H9 (cell line): Measurements from ENCODE around the gene C12orf57. TPM values are rescaled to one million over a fixed set of nuclear protein-coding genes. Genes with fewer than 3 reads are reported as not detected.

Experiments used
- DNase-seq: peaks from one replicate; pipeline ENCODE4 v3.0.0-alpha.2; 2017
- H2AFZ ChIP-seq: one replicate; pipeline ENCODE4 v1.6.1; 2013; ENCODE audit warnings: mild to moderate bottlenecking, low read length, control low read depth, moderate library complexity
- H2AK5ac ChIP-seq: 2 replicates; pipeline ENCODE4 v1.6.1; 2013; ENCODE audit warnings: low read length, control low read depth, mixed read lengths; ENCODE audit not compliant: insufficient read length
- H2BK120ac ChIP-seq: one replicate; pipeline ENCODE4 v1.6.1; 2013; ENCODE audit warnings: low read depth, mild to moderate bottlenecking, low read length, control low read depth, inconsistent platforms; ENCODE audit not compliant: poor library complexity, severe bottlenecking
- H2BK12ac ChIP-seq: 2 replicates; pipeline ENCODE4 v1.6.1; 2013; ENCODE audit warnings: low read length, control low read depth, mixed read lengths, low read depth; ENCODE audit not compliant: insufficient read length
- H2BK15ac ChIP-seq: 2 replicates; pipeline ENCODE4 v1.6.1; 2013; ENCODE audit warnings: low read depth, low read length, control low read depth
- H2BK20ac ChIP-seq: one replicate; pipeline ENCODE4 v1.6.1; 2013; ENCODE audit warnings: low read depth, mild to moderate bottlenecking, low read length, control low read depth, inconsistent platforms; ENCODE audit not compliant: poor library complexity, severe bottlenecking
- H2BK5ac ChIP-seq: 2 replicates; pipeline ENCODE4 v1.6.1; 2013; ENCODE audit warnings: low read length, control low read depth, mixed read lengths; ENCODE audit not compliant: insufficient read length
- H3K14ac ChIP-seq: 2 replicates; pipeline ENCODE4 v1.6.1; 2013; ENCODE audit warnings: low read length, control low read depth; ENCODE audit not compliant: insufficient read depth
- H3K18ac ChIP-seq: 2 replicates; pipeline ENCODE4 v1.6.1; 2013; ENCODE audit warnings: low read depth, mild to moderate bottlenecking, mixed read lengths, low read length, control low read depth; ENCODE audit not compliant: insufficient read length
- H3K23ac ChIP-seq: 2 replicates; pipeline ENCODE4 v1.6.1; 2013; ENCODE audit warnings: low read length, control low read depth, mixed read lengths, low read depth; ENCODE audit not compliant: insufficient read length
- H3K23me2 ChIP-seq: 2 replicates; pipeline ENCODE4 v1.6.1; 2013; ENCODE audit warnings: low read depth, mild to moderate bottlenecking, mixed read lengths, low read length, control low read depth; ENCODE audit not compliant: insufficient read length, poor library complexity, severe bottlenecking
- H3K27ac ChIP-seq: 2 replicates; pipeline ENCODE4 v1.5.1; 2013; ENCODE audit warnings: low read length, control low read depth, mixed read lengths, low read depth; ENCODE audit not compliant: insufficient read length
- H3K27me3 ChIP-seq: 2 replicates; pipeline ENCODE4 v1.6.1; 2013; ENCODE audit warnings: low read length, control low read depth, inconsistent platforms; ENCODE audit not compliant: insufficient read depth
- H3K4ac ChIP-seq: 2 replicates; pipeline ENCODE4 v1.6.1; 2013; ENCODE audit warnings: low read depth, mild to moderate bottlenecking, control low read depth, inconsistent platforms, low read length, moderate library complexity
- H3K4me1 ChIP-seq: 2 replicates; pipeline ENCODE4 v1.6.1; 2013; ENCODE audit warnings: low read length, control low read depth, inconsistent platforms; ENCODE audit not compliant: insufficient read depth
- H3K4me2 ChIP-seq: 2 replicates; pipeline ENCODE4 v1.6.1; 2013; ENCODE audit warnings: low read length, control low read depth, mixed read lengths; ENCODE audit not compliant: insufficient read length, insufficient read depth
- H3K56ac ChIP-seq: 2 replicates; pipeline ENCODE4 v1.6.1; 2013; ENCODE audit warnings: low read depth, mild to moderate bottlenecking, mixed read lengths, low read length, control low read depth; ENCODE audit not compliant: insufficient read length
- H3K79me1 ChIP-seq: 2 replicates; pipeline ENCODE4 v1.6.1; 2013; ENCODE audit warnings: low read depth, mild to moderate bottlenecking, moderate library complexity, low read length, control low read depth, inconsistent platforms; ENCODE audit not compliant: insufficient read depth, poor library complexity, severe bottlenecking
- H3K79me2 ChIP-seq: 2 replicates; pipeline ENCODE4 v1.6.1; 2013; ENCODE audit warnings: low read length, control low read depth, inconsistent platforms; ENCODE audit not compliant: insufficient read depth
- H3K9ac ChIP-seq: 2 replicates; pipeline ENCODE4 v1.6.1; 2013; ENCODE audit warnings: low read length, control low read depth, mixed read lengths; ENCODE audit not compliant: insufficient read length; ENCODE audit errors: extremely low read depth
- H3K9me3 ChIP-seq: one replicate; pipeline ENCODE4 v1.6.1; 2013; ENCODE audit warnings: low read depth, low read length, inconsistent platforms; ENCODE audit not compliant: control insufficient read depth
- H3T11ph ChIP-seq: one replicate; pipeline ENCODE4 v1.6.1; 2013; ENCODE audit warnings: mild to moderate bottlenecking, low read length, control low read depth, inconsistent platforms
- H4K20me1 ChIP-seq: one replicate; pipeline ENCODE4 v1.6.1; 2013; ENCODE audit not compliant: control insufficient read depth, insufficient read length, insufficient read depth
- H4K5ac ChIP-seq: 2 replicates; pipeline ENCODE4 v1.6.1; 2013; ENCODE audit warnings: low read depth, mild to moderate bottlenecking, mixed read lengths, low read length, control low read depth; ENCODE audit not compliant: insufficient read length
- H4K8ac ChIP-seq: replicated peaks from 2 replicates; pipeline ENCODE4 v1.6.1; 2013; ENCODE audit warnings: low read length, control low read depth, mixed read lengths, low read depth; ENCODE audit not compliant: insufficient read length
- H4K91ac ChIP-seq: 2 replicates; pipeline ENCODE4 v1.6.1; 2013; ENCODE audit warnings: low read depth, mild to moderate bottlenecking, moderate library complexity, mixed read lengths, low read length, control low read depth; ENCODE audit not compliant: insufficient read length
- H3K27ac Mint-ChIP-seq, 3 experiments: 2 replicates in 2 of 3; 3 replicates in 1 of 3; pipeline ENCODE4 v1.8.0; 2020 to 2021; ENCODE audit warnings: mixed read lengths in 3 of 3, mild to moderate bottlenecking in 1 of 3, moderate library complexity in 1 of 3
- H3K27me3 Mint-ChIP-seq: 2 replicates; pipeline ENCODE4 v1.8.0; 2021; ENCODE audit warnings: low read depth, mild to moderate bottlenecking, moderate library complexity, mixed read lengths
- H3K36me3 Mint-ChIP-seq, 3 experiments: 2 replicates in 2 of 3; 3 replicates in 1 of 3; pipeline ENCODE4 v1.8.0; 2020 to 2021; ENCODE audit warnings: low read depth in 3 of 3, mixed read lengths in 3 of 3; ENCODE audit not compliant: insufficient read depth in 1 of 3
- H3K4me1 Mint-ChIP-seq, 2 experiments: 2 replicates each; pipeline ENCODE4 v1.8.0; 2020; ENCODE audit warnings: mixed read lengths in 2 of 2
- H3K4me3 Mint-ChIP-seq, 2 experiments: 2 replicates in 1 of 2; 3 replicates in 1 of 2; pipeline ENCODE4 v1.8.0; 2020 to 2021; ENCODE audit warnings: mild to moderate bottlenecking in 2 of 2, mixed read lengths in 2 of 2, moderate library complexity in 1 of 2
- H3K9me3 Mint-ChIP-seq, 2 experiments: 2 replicates in 1 of 2; 3 replicates in 1 of 2; pipeline ENCODE4 v1.8.0; 2020; ENCODE audit warnings: mild to moderate bottlenecking in 2 of 2, mixed read lengths in 2 of 2, moderate library complexity in 1 of 2
- CTCF ChIP-seq: fragments of 200-600 bp; sonication (generic); conservative IDR thresholded peaks from 3 replicates; pipeline ENCODE4 v1.8.0; 2021; ENCODE audit warnings: antibody characterized with exemption, mild to moderate bottlenecking
- WGBS: extraction: QIAGEN DNeasy Blood & Tissue Kit; methylation state at CpG from one replicate; pipeline ENCODE4 v1.1.7; 2013; ENCODE audit warnings: missing lambda C conversion rate, low lambda C conversion rate, mixed read lengths; ENCODE audit not compliant: insufficient read length; ENCODE audit errors: extremely low coverage; 5-methylcytosine and 5-hydroxymethylcytosine counted together
- total RNA-seq: library from RNA; stranded (reverse); gene quantifications from 2 replicates; pipeline ENCODE4 v1.2.1, GENCODE V29; 2021

The C12orf57 gene
- total RNA-seq, 1 experiment from 2014 or later: 195 TPM

GRCh38 chr12:6938353-6939190 is 5.2 kb upstream of the C12orf57 start:
- peak overlapping the region; percentile 49 for H4K5ac ChIP-seq
- no peak overlapping the region for H2BK5ac ChIP-seq
- H3T11ph ChIP-seq: no peak overlapping the region
- no peak overlapping the region for H3K27ac ChIP-seq
- no peak overlapping the region for H2AFZ ChIP-seq
- H4K20me1 ChIP-seq: no peaks in the 10 kb centered on the region
- H2AK5ac ChIP-seq: no peak overlapping the region
- H3K4me2 ChIP-seq: peak overlapping the region; percentile 35
- H3K4me1 Mint-ChIP-seq: peaks cover 22 to 38% of the 10 kb centered on the region in 2 experiments
- WGBS: no CpG with 5 or more reads among the region's 32 CpGs
- H3K4me3 Mint-ChIP-seq: peak overlapping the region; percentile 61 to 80
- H3K9me3 Mint-ChIP-seq: no peaks in the 10 kb centered on the region; a peak in 2 of 5 replicates
- no peaks in the 10 kb centered on the region for H3K9me3 ChIP-seq
- H3K36me3 Mint-ChIP-seq: peaks cover 33 to 81% (median 57%) of the 10 kb centered on the region in 3 experiments
- no peaks in the 10 kb centered on the region for H3K79me2 ChIP-seq
- H3K27me3 ChIP-seq: no peaks in the 10 kb centered on the region
- H3K4me1 ChIP-seq: no peaks in the 10 kb centered on the region
- peak overlapping the region; percentile 27 for H3K9ac ChIP-seq
- no peak overlapping the region for H2BK120ac ChIP-seq
- DNase-seq: no peak
- no peak overlapping the region for H2BK20ac ChIP-seq
- H3K27ac Mint-ChIP-seq: peak overlapping the region; percentile 88 to 96 (median 93); a peak in 6 of 7 replicates
- TF ChIP-seq CTCF: no peak; the same call in 2 of the 3 replicates
- no peak overlapping the region for H2BK15ac ChIP-seq
- peaks cover 7% of the 10 kb centered on the region for H3K23me2 ChIP-seq
- peak overlapping the region; percentile 53 for H3K4ac ChIP-seq
- H3K56ac ChIP-seq: no peak overlapping the region
- H3K14ac ChIP-seq: peak overlapping the region; percentile 45
- H3K23ac ChIP-seq: no peak overlapping the region
- H3K79me1 ChIP-seq: no peaks in the 10 kb centered on the region
- H3K27me3 Mint-ChIP-seq: no peaks in the 10 kb centered on the region; the same call in 1 of the 2 replicates
- no peak overlapping the region for H4K8ac ChIP-seq
- peak overlapping the region; percentile 50 for H4K91ac ChIP-seq
- H3K18ac ChIP-seq: peak overlapping the region; percentile 78
- no peak overlapping the region for H2BK12ac ChIP-seq
